MG63 (cell line): ENCODE measurements around the gene SLC12A7. TPM values are rescaled to one million over a fixed set of nuclear protein-coding genes. Genes with fewer than 3 reads are reported as not detected.

Experiments
- DNase-seq: peaks from one replicate; pipeline ENCODE4 v3.0.0-alpha.2; 2020
- H3K27me3 ChIP-seq: fragments of 250-450 bp; sonication (Bioruptor Pico); 2 replicates; pipeline ENCODE4 v1.5.1; 2020; ENCODE audit warnings: mild to moderate bottlenecking, moderate library complexity
- H3K36me3 ChIP-seq: fragments of 250-450 bp; sonication (Bioruptor Pico); 2 replicates; pipeline ENCODE4 v1.5.1; 2020; ENCODE audit warnings: mild to moderate bottlenecking, moderate library complexity
- H3K4me3 ChIP-seq: fragments of 250-450 bp; sonication (Bioruptor Pico); 2 replicates; pipeline ENCODE4 v1.5.1; 2020; ENCODE audit warnings: mild to moderate bottlenecking, moderate library complexity
- H3K9me3 ChIP-seq: fragments of 250-450 bp; sonication (Bioruptor Pico); 2 replicates; pipeline ENCODE4 v1.5.1; 2020; ENCODE audit warnings: mild to moderate bottlenecking, moderate library complexity
- total RNA-seq: library from RNA; depleted of rRNA; stranded (reverse); fragments of >200 nt; shearing (Covaris generic); gene quantifications from 2 replicates; pipeline ENCODE4 v1.2.3, GENCODE V29; 2014; ENCODE audit warnings: low replicate concordance

Gene SLC12A7
- total RNA-seq, 1 experiment from 2014 or later: 39.7 TPM

- Histone ChIP-seq H3K27me3 (no peaks in the 10 kb centered on the region), H3K36me3 (peaks cover 9% of the 10 kb centered on the region), H3K9me3 (0 out of 2 replicates have a peak, but pooled peaks cover 2% of the 10 kb centered on the region), H3K4me3 (no peak overlapping the region)
- no peak for DNase-seq
These were observed 75.2 kb downstream of the SLC12A7 start for GRCh38 chr5:1036504-1037122.

GRCh38 chr5:1035421-1036405 lies 76.2 kb downstream of the SLC12A7 start:
- no peak overlapping the region for H3K4me3 ChIP-seq
- DNase-seq: no peak
- H3K9me3 ChIP-seq: 0 out of 2 replicates have a peak, but pooled peaks cover 2% of the 10 kb centered on the region
- H3K36me3 ChIP-seq: peaks cover 9% of the 10 kb centered on the region
- no peaks in the 10 kb centered on the region for H3K27me3 ChIP-seq

GRCh38 chr5:1034986-1035385 lies 76.9 kb downstream of the SLC12A7 start:
- Histone ChIP-seq H3K4me3 (no peak overlapping the region), H3K27me3 (no peaks in the 10 kb centered on the region), H3K9me3 (0 out of 2 replicates have a peak, but pooled peaks cover 2% of the 10 kb centered on the region), H3K36me3 (peaks cover 9% of the 10 kb centered on the region)
- no peak for DNase-seq

GRCh38 chr5:1034421-1034905 lies 77.4 kb downstream of the SLC12A7 start:
- peaks cover 9% of the 10 kb centered on the region for H3K36me3 ChIP-seq
- H3K27me3 ChIP-seq: no peaks in the 10 kb centered on the region
- H3K4me3 ChIP-seq: no peak overlapping the region
- no peak for DNase-seq
- 0 out of 2 replicates have a peak, but pooled peaks cover 2% of the 10 kb centered on the region for H3K9me3 ChIP-seq

GRCh38 chr5:1033606-1034420 lies 78.0 kb downstream of the SLC12A7 start:
- Histone ChIP-seq H3K36me3 (peaks cover 7% of the 10 kb centered on the region), H3K27me3 (no peaks in the 10 kb centered on the region), H3K9me3 (no peaks in the 10 kb centered on the region), H3K4me3 (no peak overlapping the region)
- DNase-seq: no peak

GRCh38 chr5:1033178-1033577 lies 78.7 kb downstream of the SLC12A7 start:
- H3K27me3 ChIP-seq: no peaks in the 10 kb centered on the region
- no peaks in the 10 kb centered on the region for H3K9me3 ChIP-seq
- DNase-seq: no peak
- peaks cover 4% of the 10 kb centered on the region; the same call in 1 of the 2 replicates for H3K36me3 ChIP-seq
- no peak overlapping the region for H3K4me3 ChIP-seq

- no peak for DNase-seq
- H3K36me3 ChIP-seq: peaks cover 4% of the 10 kb centered on the region; the same call in 1 of the 2 replicates
- no peak overlapping the region for H3K4me3 ChIP-seq
- H3K27me3 ChIP-seq: no peaks in the 10 kb centered on the region
- H3K9me3 ChIP-seq: no peaks in the 10 kb centered on the region
These were observed 79.3 kb downstream of the SLC12A7 start for GRCh38 chr5:1032551-1033027.

GRCh38 chr5:1032011-1032410 lies 79.9 kb downstream of the SLC12A7 start:
- Histone ChIP-seq H3K27me3 (no peaks in the 10 kb centered on the region; the same call in 1 of the 2 replicates), H3K4me3 (no peak overlapping the region), H3K36me3 (peaks cover 4% of the 10 kb centered on the region; the same call in 1 of the 2 replicates), H3K9me3 (no peaks in the 10 kb centered on the region)
- no peak for DNase-seq

GRCh38 chr5:1031306-1031959 lies 80.4 kb downstream of the SLC12A7 start:
- Histone ChIP-seq H3K9me3 (no peaks in the 10 kb centered on the region), H3K36me3 (peaks cover 4% of the 10 kb centered on the region), H3K4me3 (no peak overlapping the region), H3K27me3 (no peaks in the 10 kb centered on the region; the same call in 1 of the 2 replicates)
- no peak for DNase-seq

GRCh38 chr5:1030801-1031271 lies 81.0 kb downstream of the SLC12A7 start:
- no peak for DNase-seq
- no peak overlapping the region for H3K4me3 ChIP-seq
- H3K9me3 ChIP-seq: no peaks in the 10 kb centered on the region
- H3K27me3 ChIP-seq: no peaks in the 10 kb centered on the region; the same call in 1 of the 2 replicates
- peaks cover 4% of the 10 kb centered on the region for H3K36me3 ChIP-seq

GRCh38 chr5:1029945-1030625 lies 81.8 kb downstream of the SLC12A7 start:
- H3K36me3 ChIP-seq: peaks cover 4% of the 10 kb centered on the region
- H3K27me3 ChIP-seq: no peaks in the 10 kb centered on the region; the same call in 1 of the 2 replicates
- no peak for DNase-seq
- H3K9me3 ChIP-seq: no peaks in the 10 kb centered on the region
- H3K4me3 ChIP-seq: no peak overlapping the region

- H3K27me3 ChIP-seq: no peaks in the 10 kb centered on the region; the same call in 1 of the 2 replicates
- no peak overlapping the region for H3K4me3 ChIP-seq
- no peaks in the 10 kb centered on the region for H3K9me3 ChIP-seq
- no peak for DNase-seq
- peaks cover 4% of the 10 kb centered on the region for H3K36me3 ChIP-seq
These were observed 82.5 kb downstream of the SLC12A7 start for GRCh38 chr5:1029282-1029944.

- H3K27me3 ChIP-seq: no peaks in the 10 kb centered on the region; the same call in 1 of the 2 replicates
- peaks cover 4% of the 10 kb centered on the region for H3K36me3 ChIP-seq
- DNase-seq: no peak
- no peak overlapping the region for H3K4me3 ChIP-seq
- no peaks in the 10 kb centered on the region for H3K9me3 ChIP-seq
These were observed 83.2 kb downstream of the SLC12A7 start for GRCh38 chr5:1028481-1029281.
